GM12878 (cell line): ENCODE measurements around the gene DES. TPM values are rescaled to one million over a fixed set of nuclear protein-coding genes. Genes with fewer than 3 reads are reported as not detected.

Experiments
- ATAC-seq: fragments of 200-7000 bp; cut with Tn5 transposase; 3 replicates; pipeline ENCODE4 v1.9.1; 2020; ENCODE audit warnings: mild to moderate bottlenecking, moderate library complexity
- Bru-seq: library from RNA; stranded (reverse); fragments of 400-500 nt; gene quantifications from one replicate; lab custom pipeline; 2021; lab: Mats Ljungman, UMichigan
- BruChase-seq, 2 experiments: library from RNA; stranded (reverse); fragments of 400-500 nt; gene quantifications; one replicate each; lab custom pipeline; 2021; lab: Mats Ljungman, UMichigan
- BruUV-seq: library from RNA; stranded (reverse); fragments of 400-500 nt; replicated peaks from 2 replicates; lab custom pipeline; 2021; lab: Mats Ljungman, UMichigan
- CTCF ChIA-PET: fragments of 300-600 bp; sonication (Branson Sonifier 250); formaldehyde crosslinking; extraction: SDS; loops from one replicate; lab custom pipeline; 2021; ENCODE audit warnings: inconsistent platforms; lab: Yijun Ruan, JAX
- POLR2A ChIA-PET: fragments of 350-600 bp; formaldehyde crosslinking; extraction: SDS; loops from one replicate; lab custom pipeline; 2021; ENCODE audit warnings: inconsistent platforms; lab: Charles Lee
- RAD21 ChIA-PET: fragments of 300-600 bp; sonication (Branson Sonifier 250); formaldehyde crosslinking; loops from one replicate; lab custom pipeline; 2023; ENCODE audit warnings: antibody characterized with exemption; ENCODE audit not compliant: unreplicated experiment; lab: Charles Lee
- SMC1A ChIA-PET: fragments of 300-600 bp; sonication (Branson Sonifier 250); formaldehyde crosslinking; loops from one replicate; lab custom pipeline; 2023; ENCODE audit not compliant: unreplicated experiment, uncharacterized antibody; lab: Charles Lee
- DNase-seq: peaks from one replicate; pipeline ENCODE4 v3.0.0-alpha.2; 2011; ENCODE audit warnings: low read depth, low spot score
- FAIRE-seq: peaks from 3 replicates; lab custom pipeline; 2011; peaks lifted over from hg19 to GRCh38; lab: Jason Lieb, UNC
- H2AFZ ChIP-seq: 2 replicates; pipeline ENCODE4 v1.6.0; 2011; ENCODE audit warnings: low read depth, low read length, control low read depth; ENCODE audit not compliant: control insufficient read depth
- H3K27ac ChIP-seq: 2 replicates; pipeline ENCODE4 v1.5.1; 2011; ENCODE audit warnings: control low read depth; ENCODE audit not compliant: control insufficient read depth, insufficient read depth
- H3K27me3 ChIP-seq, 2 experiments: replicated peaks in 1 of 2; 2 replicates each; pipeline versions ENCODE4 v1.6.0 to v1.6.1; 2011; ENCODE audit warnings: low read length in 1 of 2; ENCODE audit not compliant: control insufficient read depth in 2 of 2, insufficient read depth in 2 of 2
- H3K36me3 ChIP-seq, 2 experiments: 2 replicates each; pipeline ENCODE4 v1.5.1; 2011; ENCODE audit warnings: low read length in 1 of 2; ENCODE audit not compliant: control insufficient read depth in 2 of 2, insufficient read depth in 2 of 2
- H3K4me1 ChIP-seq: 2 replicates; pipeline ENCODE4 v1.6.1; 2011; ENCODE audit warnings: mild to moderate bottlenecking, low read length, moderate library complexity, mixed read lengths; ENCODE audit not compliant: control insufficient read depth, insufficient read depth
- H3K4me2 ChIP-seq: 2 replicates; pipeline ENCODE4 v1.6.0; 2011; ENCODE audit warnings: control low read depth; ENCODE audit not compliant: control insufficient read depth, insufficient read depth
- H3K4me3 ChIP-seq: fragments of 200-600 bp; sonication (generic); 2 replicates; pipeline ENCODE4 v1.5.1; 2016
- H3K79me2 ChIP-seq: 2 replicates; pipeline ENCODE4 v1.6.0; 2011; ENCODE audit warnings: low read length; ENCODE audit not compliant: control insufficient read depth, insufficient read depth
- H3K9ac ChIP-seq: 2 replicates; pipeline ENCODE4 v1.8.0; 2011; ENCODE audit warnings: low read length, control low read depth, mixed read lengths; ENCODE audit not compliant: control insufficient read depth, insufficient read depth
- H3K9me3 ChIP-seq: replicated peaks from 3 replicates; pipeline ENCODE4 v1.5.1; 2011; ENCODE audit warnings: mild to moderate bottlenecking, low read length; ENCODE audit not compliant: control insufficient read depth, insufficient read depth
- H4K20me1 ChIP-seq: 2 replicates; pipeline ENCODE4 v1.6.0; 2011; ENCODE audit not compliant: control insufficient read depth, insufficient read depth
- ASH2L ChIP-seq: fragments of 300-600, 200-600 bp; sonication (generic); IDR thresholded peaks from 2 replicates; pipeline ENCODE4 v1.6.1; 2017; ENCODE audit warnings: low read depth, mild to moderate bottlenecking, borderline replicate concordance
- ATF7 ChIP-seq: fragments of 450-650 bp; IDR thresholded peaks from 2 replicates; pipeline ENCODE4 v1.6.1; 2016; ENCODE audit warnings: low read depth, mild to moderate bottlenecking
- BCLAF1 ChIP-seq: fragments of 450-650 bp; IDR thresholded peaks from 2 replicates; pipeline ENCODE4 v1.6.1; 2017; ENCODE audit warnings: antibody characterized with exemption, mild to moderate bottlenecking, moderate library complexity
- NRF1 ChIP-seq: conservative IDR thresholded peaks from 2 replicates; pipeline ENCODE4 v1.6.1; 2011; ENCODE audit warnings: mild to moderate bottlenecking, low read depth, low read length, improper control_type of control experiment
- PAX5 ChIP-seq: IDR thresholded peaks from 2 replicates; pipeline ENCODE4 v1.6.1; 2011; ENCODE audit warnings: low read depth, low read length, borderline replicate concordance
- PML ChIP-seq: IDR thresholded peaks from 2 replicates; pipeline ENCODE4 v1.6.1; 2012; ENCODE audit warnings: low read length, inconsistent platforms
- RAD21 ChIP-seq: IDR thresholded peaks from 2 replicates; pipeline ENCODE4 v1.6.1; 2011; ENCODE audit warnings: mild to moderate bottlenecking, low read depth, low read length, moderate library complexity; ENCODE audit not compliant: insufficient read depth
- RB1 ChIP-seq: fragments of 450-650 bp; formaldehyde crosslinking; IDR thresholded peaks from 2 replicates; pipeline ENCODE4 v1.6.1; 2017; ENCODE audit warnings: mild to moderate bottlenecking, borderline replicate concordance
- RCOR1 ChIP-seq: conservative IDR thresholded peaks from 2 replicates; pipeline ENCODE4 v1.6.1; 2012; ENCODE audit warnings: low read depth, low read length, improper control_type of control experiment
- TBL1XR1 ChIP-seq: IDR thresholded peaks from 2 replicates; pipeline ENCODE4 v1.6.1; 2012; ENCODE audit warnings: low read depth, low read length, improper control_type of control experiment
- ZSCAN29 ChIP-seq: fragments of 450-650 bp; IDR thresholded peaks from 2 replicates; pipeline ENCODE4 v1.6.1; 2017; ENCODE audit warnings: mild to moderate bottlenecking, moderate library complexity
- WGBS: methylation state at CpG from one replicate; pipeline ENCODE4 v1.1.6; 2016; ENCODE audit warnings: low lambda C conversion rate; ENCODE audit not compliant: insufficient replicate concordance, insufficient coverage; ENCODE audit errors: missing lambda C conversion rate; 5-methylcytosine and 5-hydroxymethylcytosine counted together
- in situ Hi-C: fragments of 300-500 bp; cut with MboI; formaldehyde crosslinking; loops from 9 replicates; pipeline ENCODE4 v1.14.3; 2018; ENCODE audit warnings: mixed read lengths
- intact Hi-C: fragments of 100-400 bp; cut with micrococcal nuclease; formaldehyde crosslinking; loops from one replicate; pipeline ENCODE4 v1.14.2; 2022; ENCODE audit not compliant: unreplicated experiment
- long read RNA-seq, 2 experiments: library from polyadenylated mRNA; unstranded; transcript quantifications; one replicate each; pipeline ENCODE4 v2.0.0, GENCODE V29; 2019 to 2020
- polyA minus RNA-seq, 3 experiments: library from RNA; depleted of rRNA, polyadenylated mRNA; stranded (reverse); fragments of >200 nt; gene quantifications; 2 replicates each; pipeline ENCODE4 v1.2.3, GENCODE V29; 2011
- polyA plus RNA-seq, 11 experiments: library from polyadenylated mRNA; depleted of rRNA in 4 of 11; unstranded in 6 of 11; stranded (reverse) in 5 of 11; fragments of >200 nt; fragmentation: Nextera tagmentation in 4 of 11; fragmentation: Illumina TruSeq in 1 of 11; extraction: Ambion mirVana in 4 of 11; extraction: Trizol in 1 of 11; gene quantifications; 1 replicate in 1 of 11; 2 replicates in 10 of 11; pipeline versions ENCODE4 v1.2.1 to v1.2.3, GENCODE V29; 2011 to 2016; ENCODE audit warnings: inconsistent platforms in 2 of 11, missing spikeins in 2 of 11, low read depth in 1 of 11
- total RNA-seq, 4 experiments: library from RNA; depleted of rRNA in 3 of 4; stranded (reverse); fragments of >200 nt in 3 of 4; fragmentation: Illumina TruSeq in 1 of 4; extraction: Trizol in 1 of 4; gene quantifications; 2 replicates each; pipeline versions ENCODE4 v1.2.1 to v1.2.3, GENCODE V29; 2013 to 2021

DES gene
- total RNA-seq (2013; cell fraction: nucleolus; rRNA removed), result not detected in 2 replicates
- total RNA-seq (2014; rRNA removed) (not detected in 2 replicates), total RNA-seq (2014; rRNA removed; fragmentation: Illumina TruSeq; extraction: Trizol) (not detected in 2 replicates), total RNA-seq (2021) (0.66 and 0.80 TPM in 2 replicates), polyA plus RNA-seq (2011; rRNA removed) (not detected in 2 replicates), polyA plus RNA-seq (2014; fragmentation: Illumina TruSeq; extraction: Trizol) (not detected in 2 replicates), polyA plus RNA-seq (2014; fragmentation: Nextera tagmentation; extraction: Ambion mirVana) (not detected), polyA plus RNA-seq (2014; rRNA removed) (not detected in 2 replicates), polyA plus RNA-seq (2016; fragmentation: Nextera tagmentation; extraction: Ambion mirVana) (not detected), polyA minus RNA-seq (2011; rRNA and poly(A)+ RNA removed) (not detected in 2 replicates), Bru-seq, nascent RNA (not detected), BruChase-seq, experiment 1, labeled RNA remaining after a 6-hour chase (not detected), BruChase-seq, experiment 2, labeled RNA remaining after a 2-hour chase (not detected)
- polyA plus RNA-seq (2011; ENCODE audit: low read depth), result not detected
- polyA plus RNA-seq (2011; cell fraction: cytosol; rRNA removed), result not detected in 2 replicates
- polyA plus RNA-seq (2011; cell fraction: nucleus; rRNA removed), result not detected in 2 replicates
- not detected in 2 replicates for polyA plus RNA-seq (2012)
- polyA minus RNA-seq (2011; cell fraction: cytosol; rRNA and poly(A)+ RNA removed), result not detected in 2 replicates
- polyA minus RNA-seq (2011; cell fraction: nucleus; rRNA and poly(A)+ RNA removed), result not detected in 2 replicates
- long read RNA-seq, experiment 1, result 0 reads
- long read RNA-seq, experiment 2, result 0 reads

GRCh38 chr2:219418155-219419011 is at the start of gene DES:
TSS of gene DES (plus strand) at chr2:219418377. CDS start at chr2:219418463, 86 bp downstream.
- BruUV-seq, result no TSS peak
- Histone ChIP-seq H3K9me3 (no peaks in the 10 kb centered on the region), H3K9ac (no peak within 1 kb of the TSS), H3K36me3 (no peaks in the 10 kb centered on the region), H3K4me3 (no peak within 1 kb of the TSS), H2AFZ (no peak within 1 kb of the TSS), H3K4me1 (no peaks in the 10 kb centered on the region), H3K27me3 (peaks cover 0 to 2% of the 10 kb centered on the region in 2 experiments; a peak in 2 of 4 replicates), H3K79me2 (no peaks in the 10 kb centered on the region), H3K27ac (no peak within 1 kb of the TSS), H4K20me1 (no peaks in the 10 kb centered on the region)
- FAIRE-seq (no peak), DNase-seq (no peak), ATAC-seq (no peak)
- ChIA-PET RAD21 (no interaction called here), POLR2A (no interaction called here), SMC1A (no interaction called here), CTCF (no interaction called here)
- intact Hi-C loops, result no loop called here
- WGBS, result 54% methylated on average over 41 of the region's 98 CpGs
- TF ChIP-seq PAX5, result no peak
- no peak for TF ChIP-seq PML
- no peak for TF ChIP-seq ZSCAN29
- no peak for TF ChIP-seq RAD21
- TF ChIP-seq ASH2L, result no peak
- no peak for TF ChIP-seq BCLAF1
- TF ChIP-seq RB1, result no peak
- no peak for TF ChIP-seq TBL1XR1
- TF ChIP-seq RCOR1, result no peak
- TF ChIP-seq NRF1, result no peak
- no peak for TF ChIP-seq ATF7
- TF ChIP-seq, all 136 proteins: peak for 0
- H3K4me2 ChIP-seq, result no peak within 1 kb of the TSS
- in situ Hi-C loops, result no loop called here
